GM12878 (cell line): ENCODE results near the gene SENP3. TPM values are rescaled to one million over a fixed set of nuclear protein-coding genes. Genes with fewer than 3 reads are reported as not detected.

ENCODE experiments used
- ATAC-seq: fragments of 200-7000 bp; cut with Tn5 transposase; 3 replicates; pipeline ENCODE4 v1.9.1; 2020; ENCODE audit warnings: mild to moderate bottlenecking, moderate library complexity
- BruUV-seq: library from RNA; stranded (reverse); fragments of 400-500 nt; replicated peaks from 2 replicates; lab custom pipeline; 2021; lab: Mats Ljungman, UMichigan
- CTCF ChIA-PET: fragments of 300-600 bp; sonication (Branson Sonifier 250); formaldehyde crosslinking; extraction: SDS; loops from one replicate; lab custom pipeline; 2021; ENCODE audit warnings: inconsistent platforms; lab: Yijun Ruan, JAX
- POLR2A ChIA-PET: fragments of 350-600 bp; formaldehyde crosslinking; extraction: SDS; loops from one replicate; lab custom pipeline; 2021; ENCODE audit warnings: inconsistent platforms; lab: Charles Lee
- RAD21 ChIA-PET: fragments of 300-600 bp; sonication (Branson Sonifier 250); formaldehyde crosslinking; loops from one replicate; lab custom pipeline; 2023; ENCODE audit warnings: antibody characterized with exemption; ENCODE audit not compliant: unreplicated experiment; lab: Charles Lee
- SMC1A ChIA-PET: fragments of 300-600 bp; sonication (Branson Sonifier 250); formaldehyde crosslinking; loops from one replicate; lab custom pipeline; 2023; ENCODE audit not compliant: unreplicated experiment, uncharacterized antibody; lab: Charles Lee
- DNase-seq: peaks from one replicate; pipeline ENCODE4 v3.0.0-alpha.2; 2011; ENCODE audit warnings: low read depth, low spot score
- FAIRE-seq: peaks from 3 replicates; lab custom pipeline; 2011; peaks lifted over from hg19 to GRCh38; lab: Jason Lieb, UNC
- H2AFZ ChIP-seq: 2 replicates; pipeline ENCODE4 v1.6.0; 2011; ENCODE audit warnings: low read depth, low read length, control low read depth; ENCODE audit not compliant: control insufficient read depth
- H3K27ac ChIP-seq: 2 replicates; pipeline ENCODE4 v1.5.1; 2011; ENCODE audit warnings: control low read depth; ENCODE audit not compliant: control insufficient read depth, insufficient read depth
- H3K27me3 ChIP-seq, 2 experiments: replicated peaks in 1 of 2; 2 replicates each; pipeline versions ENCODE4 v1.6.0 to v1.6.1; 2011; ENCODE audit warnings: low read length in 1 of 2; ENCODE audit not compliant: control insufficient read depth in 2 of 2, insufficient read depth in 2 of 2
- H3K36me3 ChIP-seq, 2 experiments: 2 replicates each; pipeline ENCODE4 v1.5.1; 2011; ENCODE audit warnings: low read length in 1 of 2; ENCODE audit not compliant: control insufficient read depth in 2 of 2, insufficient read depth in 2 of 2
- H3K4me1 ChIP-seq: 2 replicates; pipeline ENCODE4 v1.6.1; 2011; ENCODE audit warnings: mild to moderate bottlenecking, low read length, moderate library complexity, mixed read lengths; ENCODE audit not compliant: control insufficient read depth, insufficient read depth
- H3K4me2 ChIP-seq: 2 replicates; pipeline ENCODE4 v1.6.0; 2011; ENCODE audit warnings: control low read depth; ENCODE audit not compliant: control insufficient read depth, insufficient read depth
- H3K4me3 ChIP-seq: fragments of 200-600 bp; sonication (generic); 2 replicates; pipeline ENCODE4 v1.5.1; 2016
- H3K79me2 ChIP-seq: 2 replicates; pipeline ENCODE4 v1.6.0; 2011; ENCODE audit warnings: low read length; ENCODE audit not compliant: control insufficient read depth, insufficient read depth
- H3K9ac ChIP-seq: 2 replicates; pipeline ENCODE4 v1.8.0; 2011; ENCODE audit warnings: low read length, control low read depth, mixed read lengths; ENCODE audit not compliant: control insufficient read depth, insufficient read depth
- H3K9me3 ChIP-seq: replicated peaks from 3 replicates; pipeline ENCODE4 v1.5.1; 2011; ENCODE audit warnings: mild to moderate bottlenecking, low read length; ENCODE audit not compliant: control insufficient read depth, insufficient read depth
- H4K20me1 ChIP-seq: 2 replicates; pipeline ENCODE4 v1.6.0; 2011; ENCODE audit not compliant: control insufficient read depth, insufficient read depth
- ASH2L ChIP-seq: fragments of 300-600, 200-600 bp; sonication (generic); IDR thresholded peaks from 2 replicates; pipeline ENCODE4 v1.6.1; 2017; ENCODE audit warnings: low read depth, mild to moderate bottlenecking, borderline replicate concordance
- BHLHE40 ChIP-seq, 2 experiments: fragments of 450-650 bp in 1 of 2; IDR thresholded peaks; 2 replicates each; pipeline ENCODE4 v1.6.1; 2011 to 2017; ENCODE audit warnings: low read depth in 2 of 2, borderline replicate concordance in 1 of 2, improper control_type of control experiment in 1 of 2, low read length in 1 of 2, mild to moderate bottlenecking in 1 of 2
- CBX3 ChIP-seq: fragments of 200-600 bp; sonication (generic); IDR thresholded peaks from 2 replicates; pipeline ENCODE4 v1.6.1; 2016; ENCODE audit warnings: low read depth, borderline replicate concordance
- CTCF ChIP-seq, 3 experiments: IDR thresholded peaks in 2 of 3; conservative IDR thresholded peaks in 1 of 3; 2 replicates each; pipeline ENCODE4 v1.5.1; 2011; ENCODE audit warnings: low read depth in 3 of 3, low read length in 3 of 3, mild to moderate bottlenecking in 3 of 3, control low read depth in 2 of 3, moderate library complexity in 2 of 3, inconsistent platforms in 1 of 3, mixed read lengths in 1 of 3; ENCODE audit not compliant: control insufficient read depth in 2 of 3, insufficient read depth in 1 of 3; ENCODE audit errors: extremely low read depth in 1 of 3
- GATAD2B ChIP-seq: fragments of 450-650 bp; conservative IDR thresholded peaks from 2 replicates; pipeline ENCODE4 v1.6.1; 2017; ENCODE audit warnings: low read depth, mild to moderate bottlenecking, moderate library complexity
- HDAC2 ChIP-seq: fragments of 200-600 bp; sonication (generic); IDR thresholded peaks from 2 replicates; pipeline ENCODE4 v1.6.1; 2017
- IKZF1 ChIP-seq: fragments of 450-650 bp; conservative IDR thresholded peaks from 2 replicates; pipeline ENCODE4 v1.6.1; 2017; ENCODE audit warnings: antibody characterized with exemption, mild to moderate bottlenecking
- JUNB ChIP-seq: IDR thresholded peaks from 2 replicates; pipeline ENCODE4 v1.6.1; 2016; ENCODE audit warnings: antibody characterized with exemption, mild to moderate bottlenecking
- LARP7 ChIP-seq: fragments of 450-650 bp; IDR thresholded peaks from 2 replicates; pipeline ENCODE4 v1.6.1; 2017; ENCODE audit warnings: mild to moderate bottlenecking
- MTA3 ChIP-seq: IDR thresholded peaks from 2 replicates; pipeline ENCODE4 v1.6.1; 2012; ENCODE audit warnings: low read length, inconsistent platforms, borderline replicate concordance
- NR2C2 ChIP-seq: IDR thresholded peaks from 2 replicates; pipeline ENCODE4 v1.6.1; 2011; ENCODE audit warnings: borderline replicate concordance, low read depth; ENCODE audit not compliant: control insufficient read depth, insufficient read length
- POLR2A ChIP-seq: IDR thresholded peaks from 2 replicates; pipeline ENCODE4 v1.6.1; 2011; ENCODE audit warnings: low read depth, mild to moderate bottlenecking, low read length
- POLR2AphosphoS2 ChIP-seq: IDR thresholded peaks from 2 replicates; pipeline ENCODE4 v1.6.1; 2011; ENCODE audit warnings: low read depth, mild to moderate bottlenecking, low read length, improper control_type of control experiment, moderate library complexity
- RUNX3 ChIP-seq: IDR thresholded peaks from 2 replicates; pipeline ENCODE4 v1.6.1; 2012; ENCODE audit warnings: low read length, inconsistent platforms
- TAF1 ChIP-seq: IDR thresholded peaks from 2 replicates; pipeline ENCODE4 v1.6.1; 2011; ENCODE audit warnings: mild to moderate bottlenecking, low read depth, low read length, borderline replicate concordance
- USF1 ChIP-seq: IDR thresholded peaks from 2 replicates; pipeline ENCODE4 v1.6.1; 2011; ENCODE audit warnings: borderline replicate concordance, low read depth, mild to moderate bottlenecking, moderate library complexity, mixed read lengths, low read length; ENCODE audit not compliant: insufficient read depth; ENCODE audit errors: extremely low read length
- ZBTB4 ChIP-seq: fragments of 450-650 bp; formaldehyde crosslinking; IDR thresholded peaks from 2 replicates; pipeline ENCODE4 v1.4.0; 2022; ENCODE audit warnings: mild to moderate bottlenecking, moderate library complexity
- WGBS: methylation state at CpG from one replicate; pipeline ENCODE4 v1.1.6; 2016; ENCODE audit warnings: low lambda C conversion rate; ENCODE audit not compliant: insufficient replicate concordance, insufficient coverage; ENCODE audit errors: missing lambda C conversion rate; 5-methylcytosine and 5-hydroxymethylcytosine counted together
- in situ Hi-C: fragments of 300-500 bp; cut with MboI; formaldehyde crosslinking; loops from 9 replicates; pipeline ENCODE4 v1.14.3; 2018; ENCODE audit warnings: mixed read lengths
- intact Hi-C: fragments of 100-400 bp; cut with micrococcal nuclease; formaldehyde crosslinking; loops from one replicate; pipeline ENCODE4 v1.14.2; 2022; ENCODE audit not compliant: unreplicated experiment
- polyA plus RNA-seq, 11 experiments: library from polyadenylated mRNA; depleted of rRNA in 4 of 11; unstranded in 6 of 11; stranded (reverse) in 5 of 11; fragments of >200 nt; fragmentation: Nextera tagmentation in 4 of 11; fragmentation: Illumina TruSeq in 1 of 11; extraction: Ambion mirVana in 4 of 11; extraction: Trizol in 1 of 11; gene quantifications; 1 replicate in 1 of 11; 2 replicates in 10 of 11; pipeline versions ENCODE4 v1.2.1 to v1.2.3, GENCODE V29; 2011 to 2016; ENCODE audit warnings: inconsistent platforms in 2 of 11, missing spikeins in 2 of 11, low read depth in 1 of 11
- total RNA-seq, 4 experiments: library from RNA; depleted of rRNA in 3 of 4; stranded (reverse); fragments of >200 nt in 3 of 4; fragmentation: Illumina TruSeq in 1 of 4; extraction: Trizol in 1 of 4; gene quantifications; 2 replicates each; pipeline versions ENCODE4 v1.2.1 to v1.2.3, GENCODE V29; 2013 to 2021

Gene SENP3
- total and polyA plus RNA-seq, 10 of the 15 experiments (the other 5 are each of a cell fraction or from before 2014, with no cell fraction given), result 1.8 to 113 (median 72.3) TPM

GRCh38 chr17:7548585-7549400 is 12.9 kb upstream of the SENP3 start, which contains the start of gene TNFSF12:
TNFSF12 (plus strand) TSS chr17:7549058; CDS start chr17:7549154, 96 bp downstream.
- SMC1A ChIA-PET, result interaction anchor here (1.4 to 2.3 kb wide), 2 partner anchors 12 to 26 kb away, joined by 3 to 7 read pairs; no protein-coding TSS in a partner anchor
- no peak for DNase-seq
- BruUV-seq, result no TSS peak
- Histone ChIP-seq H3K36me3 (no peaks in the 10 kb centered on the region), H3K9ac (peak within 1 kb of the TSS; percentile 71), H3K4me3 (peak within 1 kb of the TSS; percentile 70), H2AFZ (peak within 1 kb of the TSS; percentile 88), H3K4me2 (peak within 1 kb of the TSS; percentile 97), H3K9me3 (no peaks in the 10 kb centered on the region), H4K20me1 (no peaks in the 10 kb centered on the region), H3K27ac (no peak within 1 kb of the TSS), H3K79me2 (no peaks in the 10 kb centered on the region), H3K4me1 (peaks cover 28% of the 10 kb centered on the region), H3K27me3 (no peaks in the 10 kb centered on the region; a peak in 1 of 4 replicates)
- RAD21 ChIA-PET, result interaction anchor here (0.6 to 1.2 kb wide), 4 partner anchors 12 to 513 kb away, joined by 3 to 5 read pairs (median 3); partner anchors contain the start of genes PLSCR3 and SLC16A13
- WGBS, result under 1% methylated on average over 36 of the region's 65 CpGs
- CTCF ChIA-PET, result interaction anchor here (0.7 to 3.5 kb wide), 5 partner anchors 12 to 35 kb away, joined by 4 to 26 read pairs (median 14); partner anchors contain the start of gene MPDU1
- ATAC-seq, result peak; percentile 73
- intact Hi-C loops (no loop called here), in situ Hi-C loops (no loop called here)
- FAIRE-seq, result no peak
- POLR2A ChIA-PET, result interaction anchor here (0.6 to 2.3 kb wide), 4 partner anchors 10 to 23 kb away, joined by 3 to 8 read pairs (median 4); partner anchors contain the start of gene TNFSF13
- TF ChIP-seq NR2C2, result no peak
- no peak for TF ChIP-seq HDAC2
- no peak for TF ChIP-seq ZBTB4 (CRISPR knock-in tag)
- no peak for TF ChIP-seq TAF1
- peak in 1 of 3 experiments; percentile 9; a peak in 1 of 6 replicates for TF ChIP-seq CTCF (IDR thresholded peaks at IDR 0.05 in 2 of 3, conservative IDR thresholded peaks at IDR 0.05 in 1 of 3; ENCODE audit: control insufficient read depth in 2 of 3, extremely low read depth in 1 of 3, insufficient read depth in 1 of 3, low read depth in 3 of 3, low read length in 3 of 3)
- TF ChIP-seq ASH2L, result no peak
- TF ChIP-seq RUNX3, result peak; percentile 43
- peak; percentile 55 for TF ChIP-seq GATAD2B
- no peak for TF ChIP-seq POLR2AphosphoS2
- TF ChIP-seq CBX3, result no peak
- TF ChIP-seq LARP7, result 0 out of 2 replicates have a peak, but pooled peaks have one; percentile 31
- no peak for TF ChIP-seq JUNB
- TF ChIP-seq IKZF1, result peak; percentile 44
- TF ChIP-seq USF1, result no peak
- peak; percentile 74 for TF ChIP-seq POLR2A
- TF ChIP-seq BHLHE40 (IDR thresholded peaks at IDR 0.05; ENCODE audit: borderline replicate concordance in 1 of 2, low read depth in 2 of 2, low read length in 1 of 2), result 0 out of 4 replicates have a peak, but pooled peaks of 1 of the 2 experiments have one; percentile 16
- TF ChIP-seq MTA3, result no peak
